Tibial nerve (tissue), 3 donors: Measurements from ENCODE around the gene RABEP2.

Source experiments
- POLR2A ChIP-seq, 2 donors: fragments of 450-650 bp; IDR thresholded peaks; one replicate each; pipeline ENCODE4 v1.6.1; 2017; ENCODE audit warnings: antibody characterized with exemption in 2 of 2, mild to moderate bottlenecking in 2 of 2, moderate library complexity in 2 of 2
- TF ChIP-seq, protein P1 (sequence below), 5 experiments: fragments of 200-600 bp in 3 of 5; fragments of 450-650 bp in 2 of 5; sonication (generic) in 3 of 5; IDR thresholded peaks; one replicate each; pipeline ENCODE4 v1.5.1; 2016 to 2019; ENCODE audit warnings: antibody characterized with exemption in 5 of 5, mild to moderate bottlenecking in 3 of 5, moderate library complexity in 2 of 5

DNA sequence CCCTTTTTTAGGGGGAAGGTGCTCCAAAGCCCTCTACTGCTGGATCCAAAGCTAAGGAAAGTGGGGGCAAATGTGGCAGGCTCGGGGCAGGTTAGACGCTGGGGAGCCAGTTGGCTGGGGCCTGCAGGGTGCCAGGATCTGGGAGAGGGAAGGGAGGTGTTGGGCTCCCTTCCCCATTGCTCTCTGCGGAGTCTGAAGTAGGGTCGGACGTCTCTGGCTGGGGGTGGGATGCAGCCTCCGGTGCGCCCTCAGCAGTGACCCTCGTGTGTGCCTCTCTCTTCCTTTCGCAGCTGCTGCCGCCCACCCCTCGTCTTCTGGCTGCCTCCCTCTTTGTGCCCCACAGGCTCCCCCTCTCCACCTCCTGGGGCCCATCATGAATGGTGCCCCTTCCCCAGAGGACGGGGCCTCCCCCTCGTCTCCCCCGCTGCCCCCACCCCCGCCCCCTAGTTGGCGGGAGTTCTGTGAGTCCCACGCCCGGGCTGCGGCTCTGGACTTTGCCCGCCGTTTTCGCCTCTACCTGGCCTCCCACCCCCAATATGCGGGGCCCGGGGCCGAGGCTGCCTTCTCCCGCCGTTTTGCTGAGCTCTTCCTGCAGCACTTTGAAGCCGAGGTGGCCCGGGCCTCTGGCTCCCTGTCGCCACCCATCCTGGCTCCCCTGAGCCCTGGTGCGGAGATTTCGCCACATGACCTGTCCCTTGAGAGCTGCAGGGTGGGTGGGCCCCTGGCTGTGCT is 59.1 kb downstream of the RABEP2 start:
- TF ChIP-seq POLR2A (IDR thresholded peaks at IDR 0.05): no peak
- TF ChIP-seq, protein P1, sequence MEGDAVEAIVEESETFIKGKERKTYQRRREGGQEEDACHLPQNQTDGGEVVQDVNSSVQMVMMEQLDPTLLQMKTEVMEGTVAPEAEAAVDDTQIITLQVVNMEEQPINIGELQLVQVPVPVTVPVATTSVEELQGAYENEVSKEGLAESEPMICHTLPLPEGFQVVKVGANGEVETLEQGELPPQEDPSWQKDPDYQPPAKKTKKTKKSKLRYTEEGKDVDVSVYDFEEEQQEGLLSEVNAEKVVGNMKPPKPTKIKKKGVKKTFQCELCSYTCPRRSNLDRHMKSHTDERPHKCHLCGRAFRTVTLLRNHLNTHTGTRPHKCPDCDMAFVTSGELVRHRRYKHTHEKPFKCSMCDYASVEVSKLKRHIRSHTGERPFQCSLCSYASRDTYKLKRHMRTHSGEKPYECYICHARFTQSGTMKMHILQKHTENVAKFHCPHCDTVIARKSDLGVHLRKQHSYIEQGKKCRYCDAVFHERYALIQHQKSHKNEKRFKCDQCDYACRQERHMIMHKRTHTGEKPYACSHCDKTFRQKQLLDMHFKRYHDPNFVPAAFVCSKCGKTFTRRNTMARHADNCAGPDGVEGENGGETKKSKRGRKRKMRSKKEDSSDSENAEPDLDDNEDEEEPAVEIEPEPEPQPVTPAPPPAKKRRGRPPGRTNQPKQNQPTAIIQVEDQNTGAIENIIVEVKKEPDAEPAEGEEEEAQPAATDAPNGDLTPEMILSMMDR (IDR thresholded peaks at IDR 0.05): no peak
